B cell (primary cell): ENCODE results near the gene ADAMTS5. TPM values are rescaled to one million over a fixed set of nuclear protein-coding genes. Genes with fewer than 3 reads are reported as not detected.

Experiments used
- ATAC-seq: fragments of 200-7000 bp; cut with Tn5 transposase; one replicate; pipeline ENCODE4 v1.10.0; 2021; ENCODE audit warnings: low read depth, mild to moderate bottlenecking, moderate number of reproducible peaks, moderate library complexity
- CTCF ChIA-PET: fragments of 350-600 bp; sonication (Branson Sonifier 250); formaldehyde crosslinking; loops from one replicate; lab custom pipeline; 2021; ENCODE audit warnings: antibody characterized with exemption, inconsistent platforms; lab: Charles Lee
- POLR2A ChIA-PET: fragments of 350-600 bp; sonication (Branson Sonifier 250); formaldehyde crosslinking; loops from one replicate; lab custom pipeline; 2021; ENCODE audit warnings: antibody characterized with exemption; lab: Charles Lee
- DNase-seq: peaks from one replicate; pipeline ENCODE4 v3.0.0; 2013
- H2AFZ ChIP-seq: 2 replicates; pipeline ENCODE4 v1.6.1; 2012; ENCODE audit warnings: mild to moderate bottlenecking, low read depth, low read length; ENCODE audit not compliant: insufficient read depth, poor library complexity, severe bottlenecking
- H3K27ac ChIP-seq, 2 donors: 1 replicate in 1 of 2; 2 replicates in 1 of 2; pipeline ENCODE4 v1.5.1; 2012 to 2013; ENCODE audit warnings: low read length in 2 of 2, mild to moderate bottlenecking in 2 of 2, moderate library complexity in 1 of 2
- H3K27me3 ChIP-seq, 4 experiments: fragments of 200-600 bp in 1 of 4; sonication (generic) in 1 of 4; replicated peaks in 1 of 4; 1 replicate in 2 of 4; 2 replicates in 2 of 4; pipeline versions ENCODE4 v1.6.1 to v1.7.0; 2013 to 2016; ENCODE audit warnings: low read length in 3 of 4, mild to moderate bottlenecking in 2 of 4, mixed read lengths in 1 of 4, moderate library complexity in 1 of 4; ENCODE audit not compliant: insufficient read depth in 4 of 4, control insufficient read depth in 3 of 4; ENCODE audit errors: control extremely low read depth in 1 of 4
- H3K36me3 ChIP-seq, 2 experiments: replicated peaks in 1 of 2; 1 replicate in 1 of 2; 2 replicates in 1 of 2; pipeline versions ENCODE4 v1.6.1 to v1.7.1; 2013; ENCODE audit warnings: low read length in 1 of 2; ENCODE audit not compliant: insufficient read depth in 2 of 2, control insufficient read depth in 1 of 2; ENCODE audit errors: control extremely low read depth in 1 of 2, extremely low read depth in 1 of 2
- H3K4me1 ChIP-seq, 2 donors: fragments of 200-600 bp in 1 of 2; sonication (generic) in 1 of 2; 1 replicate in 1 of 2; 2 replicates in 1 of 2; pipeline versions ENCODE4 v1.5.1 to v1.6.1; 2013 to 2017; ENCODE audit warnings: low read length in 2 of 2; ENCODE audit not compliant: control insufficient read depth in 2 of 2, insufficient read depth in 2 of 2
- H3K4me2 ChIP-seq: replicated peaks from 2 replicates; pipeline ENCODE3; 2012; ENCODE audit warnings: mild to moderate bottlenecking, low read depth, low read length; ENCODE audit not compliant: poor library complexity, severe bottlenecking
- H3K4me3 ChIP-seq, 5 experiments: fragments of 200-600 bp in 1 of 5; sonication (generic) in 1 of 5; 1 replicate in 3 of 5; 2 replicates in 2 of 5; pipeline versions ENCODE4 v1.5.1 to v1.7.0; 2011 to 2016; ENCODE audit warnings: low read length in 4 of 5, mild to moderate bottlenecking in 4 of 5, low read depth in 2 of 5, control low read depth in 1 of 5, moderate library complexity in 1 of 5; ENCODE audit not compliant: insufficient read depth in 1 of 5; ENCODE audit errors: control extremely low read depth in 1 of 5, extremely low read depth in 1 of 5
- H3K79me2 ChIP-seq: fragments of 200-600 bp; sonication (generic); one replicate; pipeline ENCODE4 v1.6.0; 2016; ENCODE audit warnings: low read length; ENCODE audit not compliant: control insufficient read depth, insufficient read depth
- H3K9ac ChIP-seq: fragments of 200-600 bp; sonication (generic); 2 replicates; pipeline ENCODE4 v1.6.1; 2017; ENCODE audit warnings: mild to moderate bottlenecking, low read length, moderate library complexity
- H3K9me3 ChIP-seq, 3 donors: one replicate each; pipeline versions ENCODE4 v1.6.1 to v1.7.1; 2013; ENCODE audit warnings: low read length in 2 of 3; ENCODE audit not compliant: control insufficient read depth in 2 of 3, insufficient read depth in 1 of 3; ENCODE audit errors: control extremely low read depth in 1 of 3
- H4K20me1 ChIP-seq: 2 replicates; pipeline ENCODE4 v1.6.0; 2012; ENCODE audit warnings: mild to moderate bottlenecking, low read length; ENCODE audit not compliant: insufficient read depth, control insufficient read depth, poor library complexity, severe bottlenecking
- H3K27ac Mint-ChIP-seq: one replicate; pipeline ENCODE4 v1.8.0; 2021; ENCODE audit warnings: mixed read lengths
- H3K27me3 Mint-ChIP-seq: one replicate; pipeline ENCODE4 v1.8.0; 2021; ENCODE audit warnings: mixed read lengths
- H3K4me1 Mint-ChIP-seq: one replicate; pipeline ENCODE4 v1.8.0; 2021; ENCODE audit warnings: mixed read lengths
- H3K4me3 Mint-ChIP-seq: one replicate; pipeline ENCODE4 v1.8.0; 2021; ENCODE audit warnings: mixed read lengths
- H3K9me3 Mint-ChIP-seq: one replicate; pipeline ENCODE4 v1.8.0; 2022; ENCODE audit warnings: mixed read lengths; ENCODE audit not compliant: insufficient read depth
- EZH2 ChIP-seq: IDR thresholded peaks from 2 replicates; pipeline ENCODE4 v1.6.1; 2012; ENCODE audit warnings: borderline replicate concordance, low read depth, mild to moderate bottlenecking, moderate library complexity, low read length; ENCODE audit not compliant: insufficient read depth, poor library complexity, severe bottlenecking
- WGBS: methylation state at CpG from one replicate; pipeline ENCODE4 v1.1.5; 2013; ENCODE audit warnings: missing lambda C conversion rate; ENCODE audit not compliant: insufficient coverage; 5-methylcytosine and 5-hydroxymethylcytosine counted together
- intact Hi-C: fragments of 100-400 bp; cut with micrococcal nuclease; formaldehyde crosslinking; loops from one replicate; pipeline ENCODE4 v1.10.0; 2022
- polyA plus RNA-seq: library from polyadenylated mRNA; depleted of rRNA; stranded (reverse); fragments of >200 nt; gene quantifications from 2 replicates; pipeline ENCODE4 v1.2.3, GENCODE V29; 2012
- total RNA-seq, 2 donors: library from RNA; stranded (reverse); fragments of 120-200 nt in 1 of 2; gene quantifications; 1 replicate in 1 of 2; 2 replicates in 1 of 2; pipeline versions ENCODE4 v1.2.3 to v1.2.4, GENCODE V29; 2013 to 2022
- TF ChIP-seq, protein P1 (sequence below): fragments of 200-600 bp; IDR thresholded peaks from one replicate; pipeline ENCODE4 v1.8.0; 2022; ENCODE audit warnings: antibody characterized with exemption, mild to moderate bottlenecking

Gene ADAMTS5
- total and polyA plus RNA-seq, 2 donors (not counting 1 experiment from before 2014, with no cell fraction given), result 0.01 TPM; not detected in 1

DNA sequence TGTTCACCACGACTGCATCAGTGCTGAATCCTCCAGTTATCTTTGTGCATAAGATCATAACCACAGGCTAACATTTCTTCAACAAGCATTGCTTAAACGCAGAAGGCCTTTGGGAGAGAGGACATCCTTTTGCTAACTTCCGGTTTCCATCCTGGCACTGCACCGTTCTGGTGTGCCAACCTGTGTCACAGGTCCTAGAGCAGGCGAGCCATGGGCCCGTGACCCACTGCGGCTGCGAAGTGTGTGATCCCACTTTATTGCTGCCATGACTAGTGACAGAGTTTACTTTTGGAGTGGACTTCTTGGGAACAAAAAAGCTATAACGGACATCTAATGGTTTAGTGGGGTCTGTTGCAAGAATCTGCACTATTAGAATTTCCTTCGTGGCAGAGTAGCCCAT lies 42.9 kb downstream of the ADAMTS5 start:
- Mint-ChIP-seq H3K27me3 (no peaks in the 10 kb centered on the region), H3K27ac (no peak overlapping the region), H3K4me1 (no peaks in the 10 kb centered on the region), H3K4me3 (no peak overlapping the region), H3K9me3 (no peaks in the 10 kb centered on the region)
- Histone ChIP-seq H3K4me1 (no peaks in the 10 kb centered on the region), H2AFZ (no peak overlapping the region), H3K9ac (no peak overlapping the region), H3K4me2 (no peak overlapping the region), H3K36me3 (no peaks in the 10 kb centered on the region), H3K27me3 (no peaks in the 10 kb centered on the region), H3K9me3 (no peaks in the 10 kb centered on the region), H4K20me1 (no peaks in the 10 kb centered on the region), H3K4me3 (no peak overlapping the region), H3K27ac (no peak overlapping the region), H3K79me2 (no peaks in the 10 kb centered on the region)
- ChIA-PET CTCF (no interaction called here), POLR2A (no interaction called here)
- 89% methylated on average over 10 of the region's 10 CpGs for WGBS
- no peak for DNase-seq
- TF ChIP-seq EZH2, result no peak
- TF ChIP-seq, protein P1, sequence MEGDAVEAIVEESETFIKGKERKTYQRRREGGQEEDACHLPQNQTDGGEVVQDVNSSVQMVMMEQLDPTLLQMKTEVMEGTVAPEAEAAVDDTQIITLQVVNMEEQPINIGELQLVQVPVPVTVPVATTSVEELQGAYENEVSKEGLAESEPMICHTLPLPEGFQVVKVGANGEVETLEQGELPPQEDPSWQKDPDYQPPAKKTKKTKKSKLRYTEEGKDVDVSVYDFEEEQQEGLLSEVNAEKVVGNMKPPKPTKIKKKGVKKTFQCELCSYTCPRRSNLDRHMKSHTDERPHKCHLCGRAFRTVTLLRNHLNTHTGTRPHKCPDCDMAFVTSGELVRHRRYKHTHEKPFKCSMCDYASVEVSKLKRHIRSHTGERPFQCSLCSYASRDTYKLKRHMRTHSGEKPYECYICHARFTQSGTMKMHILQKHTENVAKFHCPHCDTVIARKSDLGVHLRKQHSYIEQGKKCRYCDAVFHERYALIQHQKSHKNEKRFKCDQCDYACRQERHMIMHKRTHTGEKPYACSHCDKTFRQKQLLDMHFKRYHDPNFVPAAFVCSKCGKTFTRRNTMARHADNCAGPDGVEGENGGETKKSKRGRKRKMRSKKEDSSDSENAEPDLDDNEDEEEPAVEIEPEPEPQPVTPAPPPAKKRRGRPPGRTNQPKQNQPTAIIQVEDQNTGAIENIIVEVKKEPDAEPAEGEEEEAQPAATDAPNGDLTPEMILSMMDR, result no peak
- intact Hi-C loops, result no loop called here
- ATAC-seq, result no peak

DNA sequence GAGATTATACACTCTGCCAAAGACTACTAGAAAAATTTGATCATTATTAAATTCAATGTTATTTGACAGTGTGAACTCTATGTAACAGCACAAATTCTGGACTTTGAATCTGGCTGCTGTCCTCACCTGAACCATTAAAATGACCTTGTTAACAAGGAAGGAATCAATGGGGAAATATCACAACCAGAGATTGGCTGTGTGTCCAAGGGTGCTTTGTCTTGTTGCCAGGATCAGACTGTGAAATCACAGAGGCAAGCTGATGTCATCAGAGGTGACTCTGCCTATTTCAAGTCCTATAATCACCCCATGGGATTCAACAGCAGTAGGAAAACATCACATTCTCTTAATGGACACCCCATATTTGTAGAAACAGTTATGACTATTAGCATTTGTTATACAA lies 46.8 kb downstream of the ADAMTS5 start:
- Mint-ChIP-seq H3K27me3 (no peaks in the 10 kb centered on the region), H3K9me3 (no peaks in the 10 kb centered on the region), H3K27ac (no peak overlapping the region), H3K4me3 (no peak overlapping the region), H3K4me1 (no peaks in the 10 kb centered on the region)
- no peak overlapping the region for H3K4me2 ChIP-seq
- H4K20me1 ChIP-seq, result no peaks in the 10 kb centered on the region
- DNase-seq (no peak), ATAC-seq (no peak)
- ChIA-PET POLR2A (no interaction called here), CTCF (no interaction called here)
- no peak overlapping the region for H2AFZ ChIP-seq
- no peaks in the 10 kb centered on the region for H3K79me2 ChIP-seq
- no peak overlapping the region for H3K27ac ChIP-seq
- H3K4me3 ChIP-seq, result no peak overlapping the region
- H3K36me3 ChIP-seq, result no peaks in the 10 kb centered on the region
- intact Hi-C loops, result no loop called here
- no peaks in the 10 kb centered on the region for H3K4me1 ChIP-seq
- TF ChIP-seq EZH2, result no peak
- TF ChIP-seq, protein P1, result no peak
- no peak overlapping the region for H3K9ac ChIP-seq
- no peaks in the 10 kb centered on the region for H3K9me3 ChIP-seq
- no peaks in the 10 kb centered on the region for H3K27me3 ChIP-seq
